ENCODE measurements around the gene DHRSX. TPM values are rescaled to one million over a fixed set of nuclear protein-coding genes. Genes with fewer than 3 reads are reported as not detected.
"Not testable (repeated sequence)": the region's sequence is repeated elsewhere in the genome, so short reads cannot be mapped to it uniquely, and the experiment has no call there.

The DHRSX gene
- total RNA-seq, 2 donors from 2014 or later, result 24.2 to 37.1 TPM

- H3K27ac ChIP-seq, result no peak overlapping the region
- intact Hi-C loops (cut with DNase I), result no loop called here
- TF ChIP-seq POLR2A (IDR thresholded peaks at IDR 0.05), result no peak
- TF ChIP-seq, protein P1, sequence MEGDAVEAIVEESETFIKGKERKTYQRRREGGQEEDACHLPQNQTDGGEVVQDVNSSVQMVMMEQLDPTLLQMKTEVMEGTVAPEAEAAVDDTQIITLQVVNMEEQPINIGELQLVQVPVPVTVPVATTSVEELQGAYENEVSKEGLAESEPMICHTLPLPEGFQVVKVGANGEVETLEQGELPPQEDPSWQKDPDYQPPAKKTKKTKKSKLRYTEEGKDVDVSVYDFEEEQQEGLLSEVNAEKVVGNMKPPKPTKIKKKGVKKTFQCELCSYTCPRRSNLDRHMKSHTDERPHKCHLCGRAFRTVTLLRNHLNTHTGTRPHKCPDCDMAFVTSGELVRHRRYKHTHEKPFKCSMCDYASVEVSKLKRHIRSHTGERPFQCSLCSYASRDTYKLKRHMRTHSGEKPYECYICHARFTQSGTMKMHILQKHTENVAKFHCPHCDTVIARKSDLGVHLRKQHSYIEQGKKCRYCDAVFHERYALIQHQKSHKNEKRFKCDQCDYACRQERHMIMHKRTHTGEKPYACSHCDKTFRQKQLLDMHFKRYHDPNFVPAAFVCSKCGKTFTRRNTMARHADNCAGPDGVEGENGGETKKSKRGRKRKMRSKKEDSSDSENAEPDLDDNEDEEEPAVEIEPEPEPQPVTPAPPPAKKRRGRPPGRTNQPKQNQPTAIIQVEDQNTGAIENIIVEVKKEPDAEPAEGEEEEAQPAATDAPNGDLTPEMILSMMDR (IDR thresholded peaks at IDR 0.05), result no peak
- TF ChIP-seq POLR2AphosphoS5 (IDR thresholded peaks at IDR 0.05), result no peak
- H3K4me1 ChIP-seq (replicated peaks), result no peaks in the 10 kb centered on the region
- 95% methylated on average over 3 of the region's 3 CpGs for WGBS
- H3K4me3 ChIP-seq, result no peak overlapping the region
- no peaks in the 10 kb centered on the region for H3K36me3 ChIP-seq
- no peaks in the 10 kb centered on the region for H3K27me3 ChIP-seq (replicated peaks; ENCODE audit: insufficient read depth)
- no peak for DNase-seq (ENCODE audit: low spot score)
- no peaks in the 10 kb centered on the region for H3K9me3 ChIP-seq
Measured at GRCh38 chrX:2284133-2284532, 216.6 kb downstream of the DHRSX start.

- no peak overlapping the region for H3K27ac ChIP-seq
- intact Hi-C loops (cut with DNase I), result no loop called here
- no peaks in the 10 kb centered on the region for H3K36me3 ChIP-seq
- H3K27me3 ChIP-seq (replicated peaks; ENCODE audit: insufficient read depth), result no peaks in the 10 kb centered on the region
- H3K9me3 ChIP-seq, result no peaks in the 10 kb centered on the region
- H3K4me1 ChIP-seq (replicated peaks), result no peaks in the 10 kb centered on the region
- WGBS, result 88% methylated on average over 21 of the region's 21 CpGs
- TF ChIP-seq, protein P1 (IDR thresholded peaks at IDR 0.05), result no peak
- TF ChIP-seq POLR2AphosphoS5 (IDR thresholded peaks at IDR 0.05) (no peak), POLR2A (IDR thresholded peaks at IDR 0.05) (no peak)
- DNase-seq (ENCODE audit: low spot score), result no peak
- no peak overlapping the region for H3K4me3 ChIP-seq
Measured at GRCh38 chrX:2283111-2283859, 217.5 kb downstream of the DHRSX start.

DNA sequence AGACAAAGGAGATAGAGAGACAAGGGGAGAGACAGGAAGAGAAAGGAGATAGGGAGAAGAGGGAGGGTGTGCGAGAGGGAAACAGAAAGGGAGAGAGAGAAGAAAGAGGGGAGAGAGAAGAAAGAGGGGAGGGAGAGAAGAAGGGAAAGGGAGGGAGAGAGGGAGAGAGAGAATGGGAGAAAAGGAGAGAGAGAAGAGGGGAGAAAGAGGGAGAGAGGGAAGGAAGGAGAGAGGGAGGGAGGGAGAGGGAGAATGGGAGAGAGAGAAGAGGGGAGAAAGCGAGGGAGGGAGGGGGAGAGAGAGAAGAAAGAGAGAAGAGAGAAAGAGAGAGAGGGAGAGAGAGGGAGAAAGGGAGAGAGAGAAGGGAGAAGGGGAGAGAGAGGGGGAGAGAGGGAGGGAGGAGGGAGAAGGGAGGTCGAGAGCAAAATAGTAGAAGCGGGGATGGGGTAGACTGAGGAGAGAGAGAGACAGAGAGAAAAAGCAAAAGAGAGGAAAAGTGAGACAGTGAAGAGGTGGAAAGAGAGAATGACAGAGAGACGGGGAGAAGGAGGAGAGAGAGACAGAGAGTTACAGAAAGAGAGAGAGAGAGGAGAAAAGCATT lies 218.2 kb downstream of the DHRSX start:
- intact Hi-C loops (cut with DNase I), result no loop called here
- Histone ChIP-seq H3K4me3 (no peak overlapping the region), H3K27me3 (replicated peaks; ENCODE audit: insufficient read depth) (no peaks in the 10 kb centered on the region), H3K27ac (no peak overlapping the region), H3K36me3 (no peaks in the 10 kb centered on the region), H3K4me1 (replicated peaks) (no peaks in the 10 kb centered on the region), H3K9me3 (no peaks in the 10 kb centered on the region)
- WGBS, result 89% methylated on average over 5 of the region's 5 CpGs
- DNase-seq (ENCODE audit: low spot score), result no peak
- TF ChIP-seq, protein P1 (IDR thresholded peaks at IDR 0.05), result no peak
- TF ChIP-seq POLR2A (IDR thresholded peaks at IDR 0.05), result no peak

GRCh38 chrX:2272337-2272736 lies 228.4 kb downstream of the DHRSX start:
- Histone ChIP-seq H3K27ac (no peak overlapping the region), H3K36me3 (no peaks in the 10 kb centered on the region), H3K27me3 (replicated peaks; ENCODE audit: insufficient read depth) (no peaks in the 10 kb centered on the region), H3K4me3 (no peak overlapping the region), H3K9me3 (no peaks in the 10 kb centered on the region), H3K4me1 (replicated peaks) (no peaks in the 10 kb centered on the region)
- DNase-seq (ENCODE audit: low spot score), result no peak
- intact Hi-C loops (cut with DNase I), result no loop called here
- WGBS, result 28% methylated on average over 5 of the region's 5 CpGs
- TF ChIP-seq POLR2AphosphoS5 (IDR thresholded peaks at IDR 0.05) (no peak), POLR2A (IDR thresholded peaks at IDR 0.05) (no peak)

- H3K4me1 ChIP-seq (replicated peaks); DNase-seq (ENCODE audit: low spot score); H3K4me3 ChIP-seq; H3K27ac ChIP-seq; H3K36me3 ChIP-seq; intact Hi-C loops (cut with DNase I); H3K27me3 ChIP-seq (replicated peaks; ENCODE audit: insufficient read depth); H3K9me3 ChIP-seq: not testable (repeated sequence)
- WGBS, result 93% methylated on average over 10 of the region's 10 CpGs
Measured at GRCh38 chrX:2271595-2271994, 229.2 kb downstream of the DHRSX start.

DNA sequence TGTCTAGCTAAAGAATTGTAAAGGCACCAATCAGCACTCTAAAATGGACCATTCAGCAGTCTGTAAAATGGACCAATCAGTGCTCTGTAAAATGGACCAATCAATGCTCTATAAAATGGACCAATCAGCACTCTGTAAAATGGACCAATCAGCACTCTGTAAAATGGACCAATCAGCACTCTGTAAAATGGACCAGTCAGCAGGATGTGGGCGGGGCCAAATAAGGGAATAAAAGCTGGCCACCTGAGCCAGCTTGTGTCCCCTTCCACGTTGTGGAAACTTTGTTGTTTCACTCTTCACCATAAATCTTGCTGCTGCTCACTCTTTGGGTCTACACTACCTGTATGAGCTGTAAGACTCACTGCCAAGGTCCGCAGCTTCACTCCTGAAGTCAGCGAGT lies 230.0 kb downstream of the DHRSX start:
- H3K27ac ChIP-seq; DNase-seq (ENCODE audit: low spot score); H3K4me3 ChIP-seq; intact Hi-C loops (cut with DNase I); H3K4me1 ChIP-seq (replicated peaks); H3K27me3 ChIP-seq (replicated peaks; ENCODE audit: insufficient read depth); H3K9me3 ChIP-seq; H3K36me3 ChIP-seq: not testable (repeated sequence)
- 89% methylated on average over 4 of the region's 4 CpGs for WGBS

Data from prostate gland (tissue), 2 donors.